Measurements from ENCODE around the gene KCMF1.

The KCMF1 gene

GRCh38 chr2:84963323-84963691 lies 7.7 kb upstream of the KCMF1 start:
- TF ChIP-seq, protein P1, sequence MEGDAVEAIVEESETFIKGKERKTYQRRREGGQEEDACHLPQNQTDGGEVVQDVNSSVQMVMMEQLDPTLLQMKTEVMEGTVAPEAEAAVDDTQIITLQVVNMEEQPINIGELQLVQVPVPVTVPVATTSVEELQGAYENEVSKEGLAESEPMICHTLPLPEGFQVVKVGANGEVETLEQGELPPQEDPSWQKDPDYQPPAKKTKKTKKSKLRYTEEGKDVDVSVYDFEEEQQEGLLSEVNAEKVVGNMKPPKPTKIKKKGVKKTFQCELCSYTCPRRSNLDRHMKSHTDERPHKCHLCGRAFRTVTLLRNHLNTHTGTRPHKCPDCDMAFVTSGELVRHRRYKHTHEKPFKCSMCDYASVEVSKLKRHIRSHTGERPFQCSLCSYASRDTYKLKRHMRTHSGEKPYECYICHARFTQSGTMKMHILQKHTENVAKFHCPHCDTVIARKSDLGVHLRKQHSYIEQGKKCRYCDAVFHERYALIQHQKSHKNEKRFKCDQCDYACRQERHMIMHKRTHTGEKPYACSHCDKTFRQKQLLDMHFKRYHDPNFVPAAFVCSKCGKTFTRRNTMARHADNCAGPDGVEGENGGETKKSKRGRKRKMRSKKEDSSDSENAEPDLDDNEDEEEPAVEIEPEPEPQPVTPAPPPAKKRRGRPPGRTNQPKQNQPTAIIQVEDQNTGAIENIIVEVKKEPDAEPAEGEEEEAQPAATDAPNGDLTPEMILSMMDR (IDR thresholded peaks at IDR 0.05; ENCODE audit: borderline replicate concordance, insufficient read depth, low read depth, low read length), result no peak

DNA sequence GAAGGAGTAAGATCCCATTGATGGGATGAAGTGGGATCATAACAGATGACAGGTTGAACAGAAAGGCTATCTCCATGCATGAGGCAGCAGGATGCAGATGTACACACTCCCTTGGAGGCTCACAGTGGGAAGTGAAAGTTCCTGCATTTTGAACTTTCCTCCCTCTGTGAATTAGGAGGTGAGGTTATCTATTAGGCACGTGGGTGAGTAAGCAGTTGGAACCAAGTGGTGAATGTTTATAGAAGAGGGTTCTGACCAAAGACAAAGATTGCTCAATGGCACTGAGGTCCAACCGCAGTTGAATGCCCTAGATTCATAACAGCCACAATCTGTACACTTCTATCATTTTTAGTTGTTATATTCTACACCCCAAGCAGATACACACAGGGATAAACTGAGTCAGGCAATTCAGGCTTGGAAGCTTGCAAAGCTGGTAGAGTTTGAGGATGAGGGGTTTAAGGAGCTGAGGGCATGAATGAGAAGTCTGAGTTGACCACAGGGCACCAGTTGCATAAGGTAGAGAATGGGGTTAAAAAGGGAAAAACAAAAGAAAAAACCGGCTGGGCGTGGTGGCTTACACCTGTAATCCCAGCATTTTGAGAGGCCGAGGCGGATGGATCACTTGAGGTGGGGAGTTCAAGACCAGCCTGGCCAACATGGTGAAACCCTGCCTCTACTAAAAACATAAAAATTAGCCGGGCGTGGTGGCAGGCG lies 7.1 kb upstream of the KCMF1 start:
- TF ChIP-seq, protein P1 (IDR thresholded peaks at IDR 0.05; ENCODE audit: borderline replicate concordance, insufficient read depth, low read depth, low read length), result no peak
- H3K4me3 ChIP-seq (ENCODE audit: low read depth, low read length), result no peak overlapping the region

More at GRCh38 chr2:84963323-84963691, 7.7 kb upstream of the KCMF1 start:
- H3K4me3 ChIP-seq (ENCODE audit: low read depth, low read length), result no peak overlapping the region

DNA sequence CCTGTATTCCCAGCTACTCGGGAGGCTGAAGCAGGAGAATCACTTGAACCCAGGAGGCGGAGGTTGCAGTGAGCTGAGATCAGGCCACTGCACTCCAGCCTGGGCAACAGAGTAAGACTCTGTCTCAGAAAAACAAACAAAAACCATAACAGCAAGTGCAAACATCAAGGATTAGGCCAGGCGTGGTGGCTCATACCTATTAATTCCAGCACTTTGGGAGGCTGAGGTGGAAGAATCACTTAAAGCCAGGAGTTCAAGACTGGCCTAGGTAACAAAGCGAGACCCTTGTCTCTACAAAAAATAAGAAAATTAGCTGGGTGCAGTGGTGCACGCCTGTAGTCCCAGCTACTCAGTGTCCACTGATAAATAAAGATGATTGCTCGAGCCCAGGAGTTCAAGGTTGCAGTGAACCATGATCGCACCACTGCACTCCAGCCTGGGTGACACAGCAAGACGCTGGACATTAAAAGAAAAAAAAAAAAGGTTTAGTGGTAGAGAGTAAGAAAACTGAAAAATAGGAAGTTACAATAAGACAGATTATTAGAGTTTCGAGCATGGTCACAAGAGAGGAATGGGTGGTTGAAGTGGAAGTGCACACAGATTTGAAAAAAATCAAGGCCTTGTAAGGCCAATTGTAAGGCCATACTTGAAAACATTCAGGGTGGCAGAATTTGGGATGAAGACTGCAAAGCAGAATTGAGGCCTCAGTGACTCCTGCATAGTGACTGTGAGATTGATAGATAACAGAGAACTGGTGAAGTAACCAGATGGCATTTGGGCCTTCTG lies 6.4 kb upstream of the KCMF1 start:
- TF ChIP-seq, protein P1 (IDR thresholded peaks at IDR 0.05; ENCODE audit: borderline replicate concordance, insufficient read depth, low read depth, low read length), result no peak
- H3K4me3 ChIP-seq (ENCODE audit: low read depth, low read length), result no peak overlapping the region

- H3K4me3 ChIP-seq (ENCODE audit: low read depth, low read length), result no peak overlapping the region
- TF ChIP-seq, protein P1 (IDR thresholded peaks at IDR 0.05; ENCODE audit: borderline replicate concordance, insufficient read depth, low read depth, low read length), result no peak
Observed at GRCh38 chr2:84965192-84965516, 5.8 kb upstream of the KCMF1 start.

DNA sequence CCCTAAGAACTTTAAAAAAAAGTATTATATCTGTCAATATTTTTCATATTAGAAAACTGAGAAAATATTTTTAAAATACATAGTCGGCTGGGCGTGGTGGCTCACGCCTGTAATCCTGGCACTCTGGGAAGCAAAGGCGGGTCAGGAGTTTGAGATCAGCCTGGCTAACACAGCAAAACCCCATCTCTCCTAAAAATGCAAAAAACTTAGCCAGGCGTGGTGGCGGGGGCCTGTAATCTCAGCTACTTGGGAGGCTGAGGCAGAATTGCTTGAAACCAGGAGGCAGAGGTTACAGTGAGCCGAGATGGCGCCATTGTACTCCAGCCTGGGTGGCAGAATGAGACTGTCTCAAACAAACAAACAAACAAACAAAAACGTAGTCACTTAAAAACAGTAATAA lies 5.1 kb upstream of the KCMF1 start:
- H3K4me3 ChIP-seq (ENCODE audit: low read depth, low read length), result no peak overlapping the region
- TF ChIP-seq, protein P1 (IDR thresholded peaks at IDR 0.05; ENCODE audit: borderline replicate concordance, insufficient read depth, low read depth, low read length), result no peak

DNA sequence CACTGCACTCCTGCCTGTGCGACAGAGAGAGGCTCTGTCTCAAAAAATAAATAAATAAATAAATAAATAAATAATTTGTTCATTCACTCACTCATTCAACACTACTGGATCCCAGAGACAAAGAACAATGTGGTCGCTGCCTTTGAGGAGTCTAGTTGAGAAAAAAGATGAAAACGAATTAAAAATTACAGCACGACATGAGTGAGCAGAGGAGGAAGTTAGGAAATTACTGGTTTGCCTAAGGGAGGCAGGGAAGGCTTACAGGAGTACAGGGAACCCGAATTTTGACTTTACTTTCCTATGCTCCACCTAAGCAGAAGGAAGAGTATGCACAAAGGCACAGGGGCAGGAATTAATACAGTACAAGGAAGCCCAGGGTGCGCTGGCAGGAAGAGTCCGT lies 4.2 kb upstream of the KCMF1 start:
- TF ChIP-seq, protein P1 (IDR thresholded peaks at IDR 0.05; ENCODE audit: borderline replicate concordance, insufficient read depth, low read depth, low read length), result no peak
- no peak overlapping the region for H3K4me3 ChIP-seq (ENCODE audit: low read depth, low read length)
